Vagina (tissue), 2 donors: ENCODE data around the gene ZNF831. TPM values are rescaled to one million over a fixed set of nuclear protein-coding genes. Genes with fewer than 3 reads are reported as not detected.
A peak's percentile ranks its signal among the peaks of the same experiment; 100 is the strongest.

ENCODE experiments used
- DNase-seq, 2 donors: peaks; one replicate each; pipeline ENCODE4 v3.0.0-alpha.2; 2017; ENCODE audit errors: extremely low spot score in 2 of 2
- H3K27ac ChIP-seq: fragments of 200-600 bp; sonication (generic); one replicate; pipeline ENCODE4 v1.5.1; 2019
- H3K27me3 ChIP-seq: fragments of 200-600 bp; sonication (generic); one replicate; pipeline ENCODE4 v1.5.1; 2019
- H3K36me3 ChIP-seq, 2 donors: fragments of 200-600 bp; sonication (generic); one replicate each; pipeline ENCODE4 v1.5.1; 2017 to 2019
- H3K4me1 ChIP-seq: fragments of 200-600 bp; sonication (generic); one replicate; pipeline ENCODE4 v1.5.1; 2019
- H3K4me3 ChIP-seq, 2 donors: fragments of 200-600 bp; sonication (generic); 1 replicate in 1 of 2; 2 replicates in 1 of 2; pipeline ENCODE4 v1.5.1; 2016 to 2019
- H3K9me3 ChIP-seq: fragments of 200-600 bp; sonication (generic); one replicate; pipeline ENCODE4 v1.5.1; 2019
- POLR2A ChIP-seq, 2 donors: fragments of 450-650 bp; IDR thresholded peaks; one replicate each; pipeline ENCODE4 v1.6.1; 2017; ENCODE audit warnings: antibody characterized with exemption in 2 of 2, mild to moderate bottlenecking in 2 of 2, moderate library complexity in 2 of 2
- POLR2AphosphoS5 ChIP-seq, 2 donors: sonication (generic); formaldehyde crosslinking; IDR thresholded peaks; one replicate each; pipeline ENCODE4 v1.9.0; 2017; ENCODE audit warnings: antibody characterized with exemption in 2 of 2, mild to moderate bottlenecking in 2 of 2, low read depth in 1 of 2; ENCODE audit not compliant: insufficient read depth in 1 of 2
- intact Hi-C: fragments of 100-400 bp; cut with DNase I; formaldehyde crosslinking; loops from one replicate; pipeline ENCODE4 v1.15.1; 2023
- total RNA-seq: library from RNA; depleted of rRNA; stranded (reverse); fragments of >200 nt; gene quantifications from one replicate; pipeline ENCODE4 v1.2.3, GENCODE V29; 2016
- TF ChIP-seq, protein P1 (sequence below), 3 experiments: fragments of 450-650 bp in 2 of 3; fragments of 200-600 bp in 1 of 3; sonication (generic) in 1 of 3; IDR thresholded peaks; one replicate each; pipeline ENCODE4 v1.5.1; 2017 to 2019; ENCODE audit warnings: antibody characterized with exemption in 3 of 3, mild to moderate bottlenecking in 2 of 3, moderate library complexity in 2 of 3

The ZNF831 gene
- total RNA-seq, 1 donor from 2014 or later: 2.2 TPM

GRCh38 chr20:59297686-59298085 is 134.1 kb downstream of the ZNF831 start:
- no peak overlapping the region for H3K27ac ChIP-seq
- TF ChIP-seq, protein P1, sequence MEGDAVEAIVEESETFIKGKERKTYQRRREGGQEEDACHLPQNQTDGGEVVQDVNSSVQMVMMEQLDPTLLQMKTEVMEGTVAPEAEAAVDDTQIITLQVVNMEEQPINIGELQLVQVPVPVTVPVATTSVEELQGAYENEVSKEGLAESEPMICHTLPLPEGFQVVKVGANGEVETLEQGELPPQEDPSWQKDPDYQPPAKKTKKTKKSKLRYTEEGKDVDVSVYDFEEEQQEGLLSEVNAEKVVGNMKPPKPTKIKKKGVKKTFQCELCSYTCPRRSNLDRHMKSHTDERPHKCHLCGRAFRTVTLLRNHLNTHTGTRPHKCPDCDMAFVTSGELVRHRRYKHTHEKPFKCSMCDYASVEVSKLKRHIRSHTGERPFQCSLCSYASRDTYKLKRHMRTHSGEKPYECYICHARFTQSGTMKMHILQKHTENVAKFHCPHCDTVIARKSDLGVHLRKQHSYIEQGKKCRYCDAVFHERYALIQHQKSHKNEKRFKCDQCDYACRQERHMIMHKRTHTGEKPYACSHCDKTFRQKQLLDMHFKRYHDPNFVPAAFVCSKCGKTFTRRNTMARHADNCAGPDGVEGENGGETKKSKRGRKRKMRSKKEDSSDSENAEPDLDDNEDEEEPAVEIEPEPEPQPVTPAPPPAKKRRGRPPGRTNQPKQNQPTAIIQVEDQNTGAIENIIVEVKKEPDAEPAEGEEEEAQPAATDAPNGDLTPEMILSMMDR (IDR thresholded peaks at IDR 0.05): no peak
- TF ChIP-seq POLR2AphosphoS5 (IDR thresholded peaks at IDR 0.05; ENCODE audit: insufficient read depth in 1 of 2, low read depth in 1 of 2): no peak
- no peak for TF ChIP-seq POLR2A (IDR thresholded peaks at IDR 0.05)
- no peak overlapping the region for H3K4me3 ChIP-seq
- no peaks in the 10 kb centered on the region for H3K9me3 ChIP-seq
- intact Hi-C loops: no loop called here
- no peaks in the 10 kb centered on the region for H3K27me3 ChIP-seq
- no peaks in the 10 kb centered on the region for H3K36me3 ChIP-seq
- peaks cover 5% of the 10 kb centered on the region for H3K4me1 ChIP-seq
- no peak for DNase-seq

DNA sequence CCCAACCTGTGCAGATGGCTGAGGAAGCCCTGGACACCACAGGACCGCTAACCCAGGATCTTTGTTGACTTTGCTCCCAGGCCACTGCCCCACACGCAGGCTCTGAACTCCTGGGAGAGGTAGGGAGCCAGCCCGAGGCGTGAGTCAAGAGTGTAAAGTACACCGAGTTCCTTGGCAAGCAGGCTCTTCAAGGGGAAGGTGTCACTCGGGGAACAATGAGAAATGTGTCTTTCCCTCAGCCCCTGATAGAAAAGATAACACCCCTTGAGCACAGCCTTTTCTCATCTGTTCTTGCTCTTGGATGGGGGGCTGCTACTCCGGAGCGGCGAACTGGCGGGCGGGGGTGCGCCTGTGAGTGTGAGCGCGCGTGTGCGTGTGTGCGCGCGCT is 136.3 kb downstream of the ZNF831 start:
- peak overlapping the region; percentile 70 for H3K27ac ChIP-seq
- H3K27me3 ChIP-seq: no peaks in the 10 kb centered on the region
- intact Hi-C loops: no loop called here
- no peaks in the 10 kb centered on the region for H3K36me3 ChIP-seq
- peak overlapping the region in 1 of 2 donors; percentile 43 for H3K4me3 ChIP-seq
- no peak for TF ChIP-seq POLR2AphosphoS5 (IDR thresholded peaks at IDR 0.05; ENCODE audit: insufficient read depth in 1 of 2, low read depth in 1 of 2)
- no peak for TF ChIP-seq POLR2A (IDR thresholded peaks at IDR 0.05)
- TF ChIP-seq, protein P1 (IDR thresholded peaks at IDR 0.05): no peak
- H3K4me1 ChIP-seq: peaks cover 5% of the 10 kb centered on the region
- no peaks in the 10 kb centered on the region for H3K9me3 ChIP-seq
- no peak for DNase-seq

- peaks cover 5% of the 10 kb centered on the region for H3K4me1 ChIP-seq
- H3K9me3 ChIP-seq: no peaks in the 10 kb centered on the region
- intact Hi-C loops: no loop called here
- TF ChIP-seq POLR2AphosphoS5 (IDR thresholded peaks at IDR 0.05; ENCODE audit: insufficient read depth in 1 of 2, low read depth in 1 of 2) (no peak), POLR2A (IDR thresholded peaks at IDR 0.05) (no peak)
- TF ChIP-seq, protein P1 (IDR thresholded peaks at IDR 0.05): no peak
- no peaks in the 10 kb centered on the region for H3K36me3 ChIP-seq
- no peaks in the 10 kb centered on the region for H3K27me3 ChIP-seq
- peak within 1 kb of the TSS; percentile 70 for H3K27ac ChIP-seq
- DNase-seq: no peak
- H3K4me3 ChIP-seq: peak within 1 kb of the TSS; percentile 7 to 43
Observed at GRCh38 chr20:59300333-59301081, 136.9 kb downstream of the ZNF831 start, which contains the start of gene EDN3. Gene EDN3 (plus strand): TSS chr20:59300611. CDS start chr20:59300813, 202 bp downstream.

GRCh38 chr20:59301343-59302007 is 137.9 kb downstream of the ZNF831 start:
- H3K27me3 ChIP-seq: no peaks in the 10 kb centered on the region
- DNase-seq: no peak

More at GRCh38 chr20:59301343-59302007, 137.9 kb downstream of the ZNF831 start:
- TF ChIP-seq POLR2AphosphoS5 (IDR thresholded peaks at IDR 0.05; ENCODE audit: insufficient read depth in 1 of 2, low read depth in 1 of 2) (no peak), POLR2A (IDR thresholded peaks at IDR 0.05) (no peak)
- TF ChIP-seq, protein P1 (IDR thresholded peaks at IDR 0.05): no peak
- no peaks in the 10 kb centered on the region for H3K36me3 ChIP-seq
- H3K4me1 ChIP-seq: peaks cover 5% of the 10 kb centered on the region
- H3K27ac ChIP-seq: peak overlapping the region; percentile 70
- intact Hi-C loops: no loop called here
- H3K9me3 ChIP-seq: no peaks in the 10 kb centered on the region
- H3K4me3 ChIP-seq: peak overlapping the region; percentile 7 to 43
